NCI-H1092 treated with DMSO at 0.1 percent for 48 hours (cell line): ENCODE measurements around the gene TMA16.

Experiments
- DNase-seq: peaks from one replicate; lab custom pipeline; 2025; lab: John Stamatoyannopoulos, UW

Gene TMA16

DNA sequence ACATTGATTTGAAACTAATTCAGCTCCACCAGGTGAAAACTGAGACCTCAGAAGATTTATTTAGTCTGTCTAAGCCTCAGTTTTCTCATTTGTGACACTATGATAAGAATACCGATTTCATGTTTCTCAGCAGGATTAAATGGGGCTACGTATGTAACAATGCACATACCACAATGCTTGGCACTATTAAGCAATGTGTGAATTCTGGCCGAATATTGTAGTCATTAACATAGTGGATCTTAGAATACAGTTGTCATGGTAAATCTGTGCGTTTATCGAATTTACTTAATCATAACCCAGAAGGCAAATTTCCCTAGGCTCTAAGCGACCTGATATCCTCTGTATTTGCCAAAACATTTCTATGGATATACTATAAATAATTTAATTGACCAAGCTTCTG is 69.1 kb downstream of the TMA16 start:
- DNase-seq, result no peak

DNA sequence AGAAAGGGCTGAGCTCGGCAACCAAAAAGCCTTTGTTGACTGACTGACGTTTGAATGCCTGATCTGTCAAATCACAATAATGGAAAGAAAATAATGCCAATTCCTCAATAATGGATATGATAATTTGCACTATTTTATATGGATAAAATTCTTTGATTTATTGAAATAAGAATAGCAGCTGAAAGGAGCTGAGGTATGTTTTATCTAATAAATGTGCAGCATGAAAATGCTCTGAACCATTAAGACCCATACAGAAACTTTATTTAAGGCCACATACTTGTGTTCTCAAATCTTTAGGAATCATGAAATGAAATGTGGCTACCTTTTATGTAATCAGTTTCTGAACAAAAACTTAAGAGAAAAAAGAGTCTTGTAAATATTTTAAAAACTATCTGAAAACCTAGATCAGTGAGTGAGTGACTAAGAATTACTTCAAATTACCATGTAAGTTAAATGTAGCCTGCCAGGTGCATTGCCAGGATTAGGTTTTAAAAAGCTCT is 69.8 kb downstream of the TMA16 start:
- no peak for DNase-seq

DNA sequence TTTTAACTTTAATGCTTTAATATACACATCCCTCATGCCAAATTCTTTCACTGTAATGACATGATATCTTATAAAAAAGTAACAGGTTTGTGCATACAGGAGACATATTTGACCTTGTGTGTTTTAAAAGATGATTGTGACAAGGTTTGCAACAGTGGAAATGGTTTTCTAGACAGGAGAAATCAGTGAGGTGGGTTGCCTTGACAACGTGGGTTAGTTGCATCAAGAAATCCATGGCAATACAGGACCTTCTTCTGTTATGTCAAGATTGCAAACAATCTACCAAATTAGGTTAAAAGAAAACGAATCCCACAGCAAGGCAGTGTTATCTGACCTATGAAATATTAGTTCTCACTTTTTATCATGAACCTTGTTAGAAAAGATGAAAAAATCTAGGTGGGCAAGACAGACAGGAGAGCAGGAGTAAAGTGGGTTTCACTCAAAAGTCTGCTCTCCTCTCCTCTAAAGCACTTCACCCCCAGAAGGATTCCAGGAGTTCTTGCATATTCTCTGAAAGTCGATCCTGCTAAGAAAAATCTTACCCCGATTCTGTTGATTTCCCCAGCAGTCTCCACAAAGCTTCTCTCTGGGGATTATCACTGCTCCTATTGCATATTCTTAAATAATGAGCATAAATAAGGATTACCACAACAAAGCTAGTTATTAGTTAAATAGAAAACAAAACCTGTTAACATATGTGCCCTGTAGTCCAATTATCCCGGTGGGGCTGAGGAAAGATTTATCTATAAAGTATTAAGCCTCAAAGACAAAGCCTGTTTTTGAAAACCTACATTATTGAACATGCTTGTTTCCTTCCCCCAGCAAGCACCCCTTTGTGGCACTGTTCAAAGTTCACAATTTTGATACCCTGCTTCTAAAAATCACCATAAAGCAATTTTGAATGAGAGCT is 71.0 kb downstream of the TMA16 start:
- DNase-seq, result no peak

DNA sequence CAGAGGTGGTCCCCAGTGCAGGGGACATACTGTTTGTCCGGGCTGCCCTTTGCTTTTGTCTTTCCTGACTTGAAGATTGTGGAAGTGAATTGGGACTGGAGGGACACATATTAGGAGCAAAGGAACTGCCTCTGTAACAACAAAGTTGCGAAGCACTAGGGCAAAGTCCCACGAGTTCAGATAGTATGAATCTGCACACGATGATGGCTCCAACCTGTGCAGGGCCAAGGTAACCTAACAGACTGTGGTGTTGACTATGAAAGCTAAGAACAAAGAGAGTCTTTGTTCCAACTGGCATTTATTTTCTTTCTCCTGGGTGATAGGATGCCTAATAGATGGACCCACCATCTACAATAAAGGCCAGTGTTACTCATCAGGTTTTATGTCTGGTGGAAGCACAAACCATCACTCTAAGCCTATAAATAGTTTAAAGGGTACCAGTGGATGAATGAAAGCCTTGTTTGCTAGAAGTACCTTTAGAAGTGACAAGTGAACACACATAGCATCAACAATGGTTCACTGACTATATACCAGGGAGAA is 71.8 kb downstream of the TMA16 start:
- no peak for DNase-seq

DNA sequence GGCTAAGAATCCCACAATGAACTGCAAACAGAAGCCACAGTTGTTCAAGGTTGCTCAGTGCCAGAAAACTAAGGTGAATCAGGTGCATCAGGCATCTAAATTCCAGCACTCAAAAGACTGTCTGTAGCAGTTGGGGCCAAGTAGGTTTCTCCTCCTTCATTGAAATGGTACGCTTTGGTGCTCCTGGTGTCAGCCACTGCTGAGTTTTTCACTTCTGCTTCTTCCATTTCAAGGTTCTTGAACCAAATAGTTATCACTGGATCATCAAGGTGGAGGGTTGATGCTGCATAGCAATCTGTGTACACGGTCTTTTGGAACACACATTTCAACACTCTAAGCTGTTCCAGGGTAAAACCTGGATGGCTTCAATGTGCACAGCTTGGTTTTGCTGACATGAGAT is 74.4 kb downstream of the TMA16 start:
- DNase-seq, result no peak
